ENCODE results near the gene CELA1.

- TF ChIP-seq CTCF (IDR thresholded peaks at IDR 0.05), result no peak
- no peak for TF ChIP-seq NFIC (IDR thresholded peaks at IDR 0.05; ENCODE audit: borderline replicate concordance)
- no peak for TF ChIP-seq MAX (IDR thresholded peaks at IDR 0.05; ENCODE audit: low read depth)
- TF ChIP-seq JUND (IDR thresholded peaks at IDR 0.05), result no peak
- no peak for TF ChIP-seq RFX5 (IDR thresholded peaks at IDR 0.05; ENCODE audit: low read length)
- no peak for TF ChIP-seq EZH2phosphoT487 (IDR thresholded peaks at IDR 0.05; ENCODE audit: borderline replicate concordance, low read depth)
- no peak for TF ChIP-seq USF1 (IDR thresholded peaks at IDR 0.05; ENCODE audit: borderline replicate concordance, low read depth)
- TF ChIP-seq POLR2AphosphoS5 (IDR thresholded peaks at IDR 0.05; ENCODE audit: low read depth, low read length), result no peak
- no peak for TF ChIP-seq TCF12 (IDR thresholded peaks at IDR 0.05)
Measured at GRCh38 chr12:51335931-51336330, 10.5 kb downstream of the CELA1 start.

Data from SK-N-SH (cell line).